Suprapubic skin (tissue), 4 donors: ENCODE measurements around the gene CAPN14.

Experiments used
- EP300 ChIP-seq: sonication (generic); formaldehyde crosslinking; IDR thresholded peaks from one replicate; pipeline ENCODE4 v1.6.1; 2017; ENCODE audit warnings: antibody characterized with exemption
- POLR2A ChIP-seq, 2 donors: fragments of 450-650 bp; IDR thresholded peaks; one replicate each; pipeline ENCODE4 v1.6.1; 2017; ENCODE audit warnings: antibody characterized with exemption in 2 of 2, mild to moderate bottlenecking in 2 of 2, moderate library complexity in 2 of 2
- POLR2AphosphoS5 ChIP-seq, 3 donors: sonication (generic); formaldehyde crosslinking; IDR thresholded peaks; one replicate each; pipeline ENCODE4 v1.6.1; 2017; ENCODE audit warnings: antibody characterized with exemption in 3 of 3
- TF ChIP-seq, protein P1 (sequence below), 2 donors: fragments of 200-600 bp in 1 of 2; fragments of 450-650 bp in 1 of 2; sonication (generic) in 1 of 2; IDR thresholded peaks; one replicate each; pipeline ENCODE4 v1.5.1; 2016 to 2019; ENCODE audit warnings: antibody characterized with exemption in 2 of 2, mild to moderate bottlenecking in 1 of 2, moderate library complexity in 1 of 2

DNA sequence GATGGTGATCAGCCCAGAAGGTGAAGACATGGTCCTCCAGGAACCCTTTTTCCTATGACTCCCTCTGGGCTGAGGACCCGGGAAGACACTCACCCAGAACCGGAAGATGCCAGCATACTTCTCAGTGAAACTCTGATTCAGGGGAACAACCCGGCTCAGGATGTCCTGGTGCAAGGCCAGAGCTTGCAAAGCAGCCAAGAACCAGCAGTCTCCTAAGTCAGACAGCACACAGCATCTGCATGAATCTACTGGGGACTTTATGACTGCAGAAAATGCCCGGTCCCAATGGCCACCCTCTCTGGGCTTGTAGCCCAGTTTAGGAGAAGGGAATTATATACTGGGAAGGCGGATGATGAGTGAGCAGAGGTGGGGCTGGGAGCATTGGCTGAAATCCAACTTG is 15.3 kb downstream of the CAPN14 start:
- TF ChIP-seq POLR2AphosphoS5 (IDR thresholded peaks at IDR 0.05): no peak
- TF ChIP-seq, protein P1, sequence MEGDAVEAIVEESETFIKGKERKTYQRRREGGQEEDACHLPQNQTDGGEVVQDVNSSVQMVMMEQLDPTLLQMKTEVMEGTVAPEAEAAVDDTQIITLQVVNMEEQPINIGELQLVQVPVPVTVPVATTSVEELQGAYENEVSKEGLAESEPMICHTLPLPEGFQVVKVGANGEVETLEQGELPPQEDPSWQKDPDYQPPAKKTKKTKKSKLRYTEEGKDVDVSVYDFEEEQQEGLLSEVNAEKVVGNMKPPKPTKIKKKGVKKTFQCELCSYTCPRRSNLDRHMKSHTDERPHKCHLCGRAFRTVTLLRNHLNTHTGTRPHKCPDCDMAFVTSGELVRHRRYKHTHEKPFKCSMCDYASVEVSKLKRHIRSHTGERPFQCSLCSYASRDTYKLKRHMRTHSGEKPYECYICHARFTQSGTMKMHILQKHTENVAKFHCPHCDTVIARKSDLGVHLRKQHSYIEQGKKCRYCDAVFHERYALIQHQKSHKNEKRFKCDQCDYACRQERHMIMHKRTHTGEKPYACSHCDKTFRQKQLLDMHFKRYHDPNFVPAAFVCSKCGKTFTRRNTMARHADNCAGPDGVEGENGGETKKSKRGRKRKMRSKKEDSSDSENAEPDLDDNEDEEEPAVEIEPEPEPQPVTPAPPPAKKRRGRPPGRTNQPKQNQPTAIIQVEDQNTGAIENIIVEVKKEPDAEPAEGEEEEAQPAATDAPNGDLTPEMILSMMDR (IDR thresholded peaks at IDR 0.05): no peak
- no peak for TF ChIP-seq POLR2A (IDR thresholded peaks at IDR 0.05)
- TF ChIP-seq EP300: no peak
